K562 (cell line): ENCODE results near the gene OBSCN. TPM values are rescaled to one million over a fixed set of nuclear protein-coding genes. Genes with fewer than 3 reads are reported as not detected.

Experiments
- BRCA1 ChIP-seq, 2 experiments: fragments of 450-650 bp in 1 of 2; sonication (generic) in 1 of 2; formaldehyde crosslinking in 1 of 2; IDR thresholded peaks; 2 replicates each; pipeline versions ENCODE4 v1.5.0 to v1.6.1; 2017 to 2020; ENCODE audit warnings: mild to moderate bottlenecking in 1 of 2, missing genetic modification reagents in 1 of 2
- CBX2 ChIP-seq: fragments of 200-600 bp; sonication (generic); IDR thresholded peaks from one replicate; pipeline ENCODE4 v1.6.1; 2012; ENCODE audit warnings: mild to moderate bottlenecking, low read length, inconsistent platforms; ENCODE audit not compliant: insufficient read depth, poor library complexity, severe bottlenecking
- CGGBP1 ChIP-seq: fragments of 250-450 bp; sonication (Bioruptor Pico); IDR thresholded peaks from 2 replicates; pipeline ENCODE4 v1.9.0; 2021; ENCODE audit warnings: mild to moderate bottlenecking
- CHCHD3 ChIP-seq: fragments of 250-450 bp; sonication (Bioruptor Pico); IDR thresholded peaks from 2 replicates; pipeline ENCODE4 v2.1.2; 2022; ENCODE audit warnings: mild to moderate bottlenecking
- ELF1 ChIP-seq: fragments of 200-800 bp; sonication (Bioruptor generic); IDR thresholded peaks from 2 replicates; pipeline ENCODE4 v1.6.1; 2016; ENCODE audit warnings: missing genetic modification characterization, missing compliant biosample characterization
- ELF2 ChIP-seq: fragments of 250-450 bp; sonication (Bioruptor Pico); IDR thresholded peaks from 2 replicates; pipeline ENCODE4 v1.5.0; 2021; ENCODE audit warnings: mild to moderate bottlenecking
- HES1 ChIP-seq: fragments of 450-650 bp; IDR thresholded peaks from 2 replicates; pipeline ENCODE4 v1.6.1; 2016; ENCODE audit warnings: low read depth, mild to moderate bottlenecking, moderate library complexity
- MAFG ChIP-seq: fragments of 450-650 bp; conservative IDR thresholded peaks from 2 replicates; pipeline ENCODE4 v1.6.1; 2016; ENCODE audit warnings: missing genetic modification characterization, missing compliant biosample characterization
- PHB2 ChIP-seq: fragments of 450-650 bp; IDR thresholded peaks from 2 replicates; pipeline ENCODE4 v1.6.1; 2017; ENCODE audit warnings: low read depth
- PKNOX1 ChIP-seq: fragments of 450-650 bp; IDR thresholded peaks from 2 replicates; pipeline ENCODE4 v1.6.1; 2016
- POLR2AphosphoS2 ChIP-seq: IDR thresholded peaks from 2 replicates; pipeline ENCODE4 v1.6.1; 2012; ENCODE audit warnings: low read length, improper control_type of control experiment
- RBM15 ChIP-seq: fragments of 200-400 bp; formaldehyde crosslinking; IDR thresholded peaks from 2 replicates; pipeline ENCODE4 v1.6.1; 2018; ENCODE audit warnings: mild to moderate bottlenecking, low read length, moderate library complexity; ENCODE audit not compliant: insufficient read depth
- SRSF3 ChIP-seq: fragments of 200-400 bp; formaldehyde crosslinking; IDR thresholded peaks from 2 replicates; pipeline ENCODE4 v1.6.1; 2016; ENCODE audit warnings: mild to moderate bottlenecking, low read length, moderate library complexity; ENCODE audit not compliant: insufficient read depth
- TSC22D4 ChIP-seq: fragments of 450-650 bp; IDR thresholded peaks from 2 replicates; pipeline ENCODE4 v1.6.1; 2016; ENCODE audit warnings: missing genetic modification characterization, missing biosample characterization, control low read depth
- ZBTB34 ChIP-seq: fragments of 250-450 bp; sonication (Bioruptor Pico); IDR thresholded peaks from 2 replicates; pipeline ENCODE4 v1.8.0; 2021; ENCODE audit warnings: mild to moderate bottlenecking, moderate library complexity
- ZC3H4 ChIP-seq: sonication (generic); formaldehyde crosslinking; IDR thresholded peaks from 2 replicates; pipeline ENCODE4 v1.9.0; 2021; ENCODE audit warnings: missing genetic modification reagents, borderline replicate concordance
- ZNF143 ChIP-seq: sonication (generic); formaldehyde crosslinking; IDR thresholded peaks from 2 replicates; pipeline ENCODE4 v1.9.0; 2022; ENCODE audit warnings: mild to moderate bottlenecking, missing genetic modification reagents
- ZNF551 ChIP-seq: fragments of 250-450 bp; sonication (Bioruptor Pico); IDR thresholded peaks from 2 replicates; pipeline ENCODE4 v1.5.0; 2021; ENCODE audit warnings: mild to moderate bottlenecking, moderate library complexity
- ZNF75A ChIP-seq: fragments of 450-650 bp; formaldehyde crosslinking; IDR thresholded peaks from 2 replicates; pipeline ENCODE4 v1.4.0; 2020; ENCODE audit warnings: mild to moderate bottlenecking
- polyA plus RNA-seq, 8 experiments: library from polyadenylated mRNA; depleted of rRNA in 4 of 8; stranded (reverse) in 5 of 8; unstranded in 3 of 8; fragments of >200 nt; fragmentation: Nextera tagmentation in 2 of 8; fragmentation: Illumina TruSeq in 1 of 8; extraction: Ambion mirVana in 2 of 8; extraction: Trizol in 1 of 8; gene quantifications; 2 replicates each; pipeline versions ENCODE4 v1.2.1 to v1.2.3, GENCODE V29; 2011 to 2014; ENCODE audit warnings: inconsistent platforms in 1 of 8, missing spikeins in 1 of 8
- total RNA-seq, 7 experiments: library from RNA; depleted of rRNA in 6 of 7; stranded (reverse); fragments of >200 nt in 6 of 7; fragmentation: Illumina TruSeq in 2 of 7; extraction: Trizol in 2 of 7; gene quantifications; 2 replicates each; pipeline versions ENCODE4 v1.2.1 to v1.2.3, GENCODE V29; 2011 to 2021; ENCODE audit warnings: low replicate concordance in 1 of 7

Gene OBSCN
- total and polyA plus RNA-seq, 9 of the 15 experiments (the other 6 are each of a cell fraction or from before 2014, with no cell fraction given) = 0.18 to 19.7 (median 3.6) TPM

GRCh38 chr1:228367798-228368791 is 160.3 kb downstream of the OBSCN start (continued):
- peak; percentile 84; the same call in 1 of the 2 replicates for TF ChIP-seq ZC3H4
- TF ChIP-seq CGGBP1 = no peak
- no peak for TF ChIP-seq ZNF551 (CRISPR knock-in tag)
- TF ChIP-seq ELF2 (CRISPR knock-in tag) = peak; percentile 41; the same call in 1 of the 2 replicates
- no peak for TF ChIP-seq POLR2AphosphoS2
- no peak for TF ChIP-seq ZNF75A (CRISPR knock-in tag)
- no peak for TF ChIP-seq PKNOX1
- TF ChIP-seq PHB2 = no peak
- no peak for TF ChIP-seq ZBTB34 (CRISPR knock-in tag)
- no peak for TF ChIP-seq BRCA1 (IDR thresholded peaks at IDR 0.05)
- no peak for TF ChIP-seq BRCA1 (CRISPR knock-in tag; IDR thresholded peaks at IDR 0.05)
- no peak for TF ChIP-seq TSC22D4 (tag)
- no peak for TF ChIP-seq CHCHD3
- TF ChIP-seq SRSF3 = no peak
- TF ChIP-seq MAFG (tag) = no peak
- no peak for TF ChIP-seq HES1
- TF ChIP-seq ZNF143 (CRISPR knock-in tag) = no peak
- no peak for TF ChIP-seq ELF1 (tag)
- no peak for TF ChIP-seq CBX2
- no peak for TF ChIP-seq RBM15
